GM19238 (cell line): ENCODE measurements around the gene DENND2C.
A peak's percentile ranks its signal among the peaks of the same experiment; 100 is the strongest.

ENCODE experiments used
- DNase-seq: peaks from one replicate; pipeline ENCODE4 v3.0.0; 2011; ENCODE audit warnings: low spot score; ENCODE audit not compliant: insufficient read length

DENND2C gene

DNA sequence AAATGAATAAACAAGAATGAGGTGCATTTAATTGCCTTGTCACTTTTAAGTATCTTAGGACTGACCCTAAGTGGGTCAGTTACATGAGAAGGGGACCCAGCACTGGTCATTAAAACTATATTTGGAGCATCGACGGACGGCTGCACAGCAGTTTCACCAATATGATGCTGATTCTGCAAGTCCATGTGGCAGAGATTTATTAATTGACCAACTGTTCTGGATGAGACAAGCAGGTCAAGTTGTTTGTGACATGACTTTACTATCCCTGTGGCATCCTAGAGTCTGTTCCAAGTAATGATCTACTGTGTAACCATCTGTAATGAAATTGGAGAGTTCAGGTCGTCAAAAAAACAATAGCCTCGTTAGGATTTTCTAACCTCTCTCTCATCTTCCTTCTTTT, 16.0 kb upstream of the DENND2C start:
- DNase-seq: no peak

DNA sequence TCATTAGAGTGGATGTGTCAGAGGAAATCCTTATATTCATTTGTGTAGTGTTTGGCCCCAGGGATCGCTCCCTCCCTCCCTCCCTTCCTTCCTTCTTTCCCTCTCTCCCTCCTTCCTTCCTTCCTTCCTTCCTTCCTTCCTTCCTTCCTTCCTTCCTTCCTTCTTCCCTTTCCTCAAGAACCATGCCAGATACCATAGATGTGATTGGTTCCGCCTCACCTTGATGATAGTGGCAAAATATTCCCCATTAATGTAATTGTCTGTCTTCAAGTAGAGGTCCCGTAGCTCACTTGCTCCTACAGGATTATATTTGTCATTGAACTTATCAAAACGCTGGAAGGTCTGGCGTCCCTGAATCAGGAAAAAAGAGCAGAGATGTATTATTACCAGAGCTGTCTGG, 7.8 kb upstream of the DENND2C start:
- no peak for DNase-seq

DNA sequence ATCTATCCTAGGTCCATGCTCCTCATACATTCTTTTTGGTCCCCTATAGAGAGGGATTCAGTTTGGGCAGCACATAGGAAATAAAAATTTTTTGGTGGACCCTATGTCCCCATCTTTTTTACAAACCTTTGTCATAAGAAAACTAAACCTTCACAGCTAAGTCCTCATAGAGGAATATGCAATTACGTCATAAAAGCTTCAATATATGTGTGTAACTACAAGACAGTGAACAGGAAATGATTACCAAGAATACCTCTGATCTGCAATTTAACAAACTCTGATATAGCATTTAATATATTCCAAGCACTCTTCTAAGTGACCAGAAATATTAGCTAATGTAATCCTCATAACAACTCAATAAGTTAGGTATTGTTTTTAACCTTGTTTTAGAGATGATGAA, 6.3 kb upstream of the DENND2C start:
- DNase-seq: no peak

DNA sequence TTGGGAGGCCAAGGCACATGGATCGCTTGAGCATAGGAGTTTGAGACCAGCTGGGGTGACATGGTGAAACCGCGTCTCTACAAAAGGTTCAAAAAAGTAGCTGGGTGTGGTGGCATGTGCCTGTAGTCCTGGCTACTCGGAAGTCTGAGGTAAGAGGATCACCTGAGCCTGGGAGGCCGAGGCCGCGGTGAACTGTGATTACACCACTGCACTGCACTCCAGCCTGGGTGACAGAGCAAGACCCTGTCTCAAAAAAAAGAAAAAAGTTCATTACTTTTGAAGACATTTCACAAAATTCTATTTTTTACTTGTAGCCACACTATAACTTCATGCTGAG, 2.1 kb upstream of the DENND2C start:
- DNase-seq: no peak

DNA sequence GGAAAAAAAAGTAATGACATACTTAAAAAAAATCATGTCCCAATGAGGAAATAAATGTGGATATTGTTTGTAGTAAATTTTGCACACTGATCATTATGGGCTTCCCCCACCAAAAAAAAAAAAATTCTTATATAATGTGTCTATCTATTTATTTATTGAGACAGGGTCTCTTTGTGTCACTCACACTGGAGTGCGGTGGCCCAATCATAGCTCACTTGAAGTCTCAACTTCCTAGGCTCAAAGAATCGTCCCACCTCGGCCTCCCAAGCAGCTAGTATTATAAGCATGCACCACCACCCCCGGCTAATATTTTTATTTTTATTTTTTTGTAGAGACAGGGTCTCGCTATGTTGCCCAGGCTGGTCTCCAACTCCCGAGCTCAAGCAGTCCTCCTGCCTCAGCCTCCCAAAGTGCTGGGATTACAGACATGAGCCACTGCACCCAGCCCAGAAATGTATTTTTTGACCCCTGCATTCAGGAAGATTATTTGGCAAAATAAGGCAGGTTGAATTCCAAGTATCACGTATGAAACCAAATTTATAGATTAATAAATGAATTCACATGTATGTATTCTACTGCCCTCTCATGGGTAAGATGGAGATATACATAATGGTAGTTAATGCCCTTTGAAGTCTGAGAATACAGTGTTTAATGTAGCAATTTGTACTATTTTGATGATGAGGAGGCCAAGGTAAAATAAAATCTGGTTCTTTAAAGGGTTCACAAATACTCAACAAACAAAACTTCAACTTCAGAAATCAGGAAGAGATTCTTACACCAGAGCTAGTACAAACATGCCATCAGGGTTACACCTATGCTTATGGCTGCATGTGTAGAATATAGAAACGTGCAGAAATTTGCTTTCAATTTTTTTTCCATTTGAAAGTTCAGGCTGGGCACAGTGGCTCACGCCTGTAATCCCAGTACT, 1.4 kb upstream of the DENND2C start:
- DNase-seq: no peak

DNA sequence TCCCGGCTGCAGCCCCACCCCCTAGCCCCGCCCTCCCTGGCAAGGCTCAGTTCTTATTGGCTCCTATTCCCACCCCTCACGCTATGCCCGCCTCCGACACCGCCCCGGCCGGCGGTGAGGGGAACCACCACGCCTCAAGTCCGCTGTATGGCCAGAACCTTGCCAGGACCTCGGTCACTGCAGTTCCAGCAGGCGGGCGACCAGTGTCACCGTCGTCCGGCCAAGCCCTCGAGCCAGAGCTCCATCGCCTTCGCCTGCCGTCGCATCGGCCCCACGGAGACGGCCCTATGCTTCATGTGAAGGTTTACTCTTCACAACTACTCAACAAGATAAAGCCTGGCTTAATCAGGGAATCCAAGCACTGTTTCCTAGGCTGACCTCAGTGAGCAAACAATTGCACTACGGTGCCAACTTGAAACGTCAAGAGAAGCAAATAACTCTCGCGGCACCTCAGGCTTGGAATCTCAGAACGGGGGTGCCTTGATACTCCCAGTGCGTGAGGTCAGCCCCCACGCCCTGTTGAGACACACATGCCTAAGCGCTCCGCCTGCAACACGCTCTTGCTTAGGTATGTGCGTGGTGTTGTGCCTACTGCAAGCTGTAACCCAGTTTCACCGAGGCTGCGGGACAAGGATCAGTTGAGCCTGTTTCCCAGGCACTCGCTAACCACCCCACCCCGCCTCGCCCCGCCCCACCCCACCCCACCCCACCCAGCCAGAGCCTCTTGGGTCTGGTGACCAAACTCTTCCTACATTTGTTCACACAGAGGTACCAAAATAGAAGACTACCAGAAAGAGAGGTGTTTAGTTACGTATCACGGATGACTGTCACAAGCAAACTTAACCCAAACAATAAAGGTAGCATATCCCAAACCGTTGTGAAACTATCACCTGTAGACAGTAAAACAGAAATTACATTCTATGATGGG, 498 bp upstream of the DENND2C start:
- DNase-seq: peak; percentile 77

DNA sequence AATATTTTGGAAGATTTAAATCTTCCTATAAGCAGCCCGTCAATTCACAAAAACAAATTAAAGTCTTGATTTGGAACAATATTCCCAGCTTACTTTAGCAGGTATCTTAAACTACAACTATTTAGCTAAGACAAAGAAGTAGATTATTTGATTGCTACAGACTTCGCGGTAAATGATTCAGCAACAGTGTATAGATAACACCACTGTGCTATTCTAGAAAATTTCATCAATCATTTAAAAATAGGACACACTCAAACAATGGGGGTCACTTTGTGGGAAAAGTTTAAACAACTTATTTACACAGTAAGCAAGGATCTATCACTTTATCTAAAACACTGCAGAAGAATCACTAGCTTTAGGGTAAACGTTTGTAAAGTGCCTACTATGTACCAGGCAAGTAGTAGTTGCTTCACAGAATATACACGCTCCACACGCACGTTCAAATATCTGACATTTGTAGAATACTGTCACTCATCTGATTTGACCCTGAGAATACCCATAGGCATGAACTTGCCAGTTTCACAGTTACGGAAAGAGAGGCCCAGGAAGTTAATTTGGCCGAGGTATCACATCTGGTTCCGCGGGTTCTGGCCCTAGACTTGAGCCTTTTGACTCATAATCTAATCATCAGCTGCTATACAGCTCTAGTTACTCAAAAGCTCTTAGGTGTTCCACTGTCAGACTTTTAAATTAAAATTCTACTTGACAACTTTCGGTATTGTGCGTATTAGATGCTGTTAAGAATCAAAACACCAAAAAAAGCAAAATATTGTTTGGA, 876 bp downstream of the DENND2C start:
- DNase-seq: no peak

DNA sequence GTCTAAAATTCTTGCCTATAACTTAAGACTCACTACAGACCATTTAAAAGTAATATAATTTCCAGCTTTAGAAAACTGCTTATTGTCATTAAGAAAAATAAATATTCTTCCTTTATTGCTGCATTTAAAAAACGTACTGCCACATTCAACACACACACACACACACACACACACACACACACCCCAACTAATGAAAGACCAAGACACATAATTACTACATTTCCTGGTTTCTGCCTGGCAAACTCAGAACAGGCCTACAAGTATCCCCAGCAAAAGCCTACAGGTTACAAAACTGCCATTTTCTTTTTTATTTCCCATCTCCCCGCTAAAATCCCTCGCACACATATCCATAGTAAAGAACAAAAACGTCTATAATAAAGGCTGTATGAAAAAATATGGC, 1.5 kb downstream of the DENND2C start:
- no peak for DNase-seq

DNA sequence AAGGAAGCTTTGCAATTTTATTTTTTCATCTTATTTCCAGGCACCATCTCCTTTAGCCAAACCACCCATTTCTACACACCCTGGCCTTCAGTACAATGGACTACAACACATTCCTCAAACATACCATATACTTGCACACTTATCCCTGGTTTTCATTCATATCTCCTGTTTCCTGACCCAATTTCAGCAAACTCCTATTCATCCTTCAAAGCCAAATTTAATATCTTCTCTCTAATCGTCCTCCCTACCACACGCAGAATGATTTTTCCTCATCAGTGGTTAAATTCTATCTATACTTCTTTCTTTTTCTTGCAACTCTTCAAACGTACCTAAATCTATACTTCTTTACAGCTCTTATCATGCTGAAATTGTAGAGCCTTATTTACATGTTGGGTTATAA, 2.9 kb downstream of the DENND2C start:
- DNase-seq: no peak

DNA sequence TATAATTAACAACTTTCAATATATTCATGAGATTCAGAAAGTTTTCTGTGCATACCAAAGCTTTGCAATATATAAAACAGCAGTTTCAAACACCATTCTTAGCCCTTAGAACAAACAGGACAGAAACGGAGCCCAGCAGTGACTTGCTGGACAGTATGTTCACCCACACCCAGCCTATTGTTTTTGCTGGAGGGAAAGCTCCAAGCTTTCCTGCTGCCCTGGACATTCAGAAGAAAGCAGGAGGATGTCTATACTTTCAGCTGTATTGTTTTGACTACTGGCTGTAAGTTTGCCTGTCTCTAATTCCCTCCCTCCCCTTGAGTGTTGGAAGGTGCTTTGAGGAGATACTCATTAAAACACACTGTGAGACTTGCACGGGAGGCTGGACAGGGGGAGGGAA, 9.6 kb downstream of the DENND2C start:
- no peak for DNase-seq

DNA sequence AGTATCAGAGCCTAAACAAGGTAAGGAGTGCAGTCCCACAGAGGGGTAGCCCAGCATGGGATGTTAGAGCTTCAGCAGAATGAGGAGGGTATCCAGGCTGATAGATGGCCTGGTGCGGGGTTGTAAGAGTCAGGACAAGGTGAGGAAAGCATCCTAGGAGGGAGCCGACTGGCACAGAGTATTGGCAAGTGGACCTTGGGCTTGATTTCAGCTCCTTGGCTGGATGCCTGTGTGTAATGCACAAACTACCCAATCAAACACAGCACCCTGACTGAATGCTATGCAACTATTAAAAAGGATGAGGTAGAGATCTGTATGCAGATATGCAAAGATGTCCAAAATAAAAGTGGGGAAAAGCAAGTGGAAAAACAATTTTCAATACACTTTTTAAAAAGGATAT, 18.0 kb downstream of the DENND2C start:
- no peak for DNase-seq

DNA sequence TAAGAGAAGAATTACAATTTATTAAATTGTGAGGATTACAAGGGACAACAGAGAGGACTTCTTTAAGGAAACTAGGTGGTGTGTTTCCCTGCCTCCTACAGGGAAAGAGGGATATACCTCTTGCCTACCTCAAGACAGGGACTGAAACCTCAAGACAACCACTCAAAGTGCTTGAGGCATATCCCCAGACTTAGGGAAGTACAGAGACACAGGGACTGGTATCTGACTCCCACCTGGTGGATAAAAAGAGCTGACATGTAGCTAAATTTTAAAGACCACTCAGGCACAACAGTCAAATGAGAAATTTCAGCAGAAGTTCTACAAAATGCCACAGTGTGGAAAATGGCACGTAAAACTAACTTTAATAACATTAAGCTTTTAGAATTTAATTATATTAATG, 21.3 kb downstream of the DENND2C start:
- no peak for DNase-seq

DNA sequence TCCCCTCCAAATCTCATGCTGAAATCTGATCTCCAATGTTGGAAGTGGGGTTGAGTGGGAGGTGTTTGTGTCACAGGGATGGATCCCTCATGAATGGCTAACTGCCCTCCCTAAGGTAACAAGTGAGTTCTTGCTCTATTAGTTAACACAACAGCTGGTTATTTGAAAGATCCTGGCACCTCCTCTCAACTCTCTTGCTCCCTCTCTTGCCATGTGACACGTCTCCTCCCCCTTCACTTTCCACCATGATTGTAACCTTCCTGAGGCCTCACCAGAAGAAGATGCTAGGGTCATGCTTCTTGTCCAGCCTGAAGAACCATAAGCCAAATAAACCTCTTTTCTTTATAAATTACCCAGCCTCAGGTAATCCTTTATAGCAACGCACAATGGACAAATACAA, 28.5 kb downstream of the DENND2C start:
- no peak for DNase-seq

DNA sequence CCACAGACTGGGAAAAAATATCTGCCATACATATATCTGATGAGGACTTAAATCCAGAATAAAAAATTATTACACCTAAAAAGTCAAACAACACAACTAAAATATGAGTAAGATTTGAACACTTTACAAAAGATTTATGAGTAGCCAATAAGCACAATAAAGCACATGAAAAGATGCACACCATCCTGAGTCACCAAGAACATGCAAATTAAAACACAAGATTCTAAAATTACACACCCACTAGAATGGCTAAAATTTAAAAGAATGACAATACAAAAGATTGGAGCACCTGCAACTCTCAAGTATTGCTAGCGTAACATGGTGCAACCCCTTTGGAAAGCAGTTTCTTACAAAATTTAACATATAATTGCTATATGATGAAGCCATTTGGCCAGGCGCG, 30.9 kb downstream of the DENND2C start:
- no peak for DNase-seq

DNA sequence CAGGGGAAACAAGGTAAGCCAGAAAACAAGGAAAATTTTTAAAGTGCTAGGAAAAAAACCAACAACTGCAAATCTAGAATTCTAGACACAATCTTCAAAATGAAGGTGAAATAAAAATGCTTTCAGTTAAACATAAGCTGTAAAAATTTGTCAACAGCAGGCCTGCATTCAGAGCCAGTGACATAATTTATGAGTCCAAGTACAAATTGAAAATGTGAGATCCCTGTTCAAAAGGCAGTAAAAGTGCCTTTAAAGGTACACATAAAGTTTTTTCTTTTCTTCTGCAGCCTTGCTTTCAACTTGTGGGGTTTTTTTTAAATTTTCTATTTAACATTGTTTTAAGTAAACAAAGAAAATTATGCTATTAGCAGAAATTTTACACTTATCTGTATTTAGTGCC, 37.4 kb downstream of the DENND2C start:
- no peak for DNase-seq

DNA sequence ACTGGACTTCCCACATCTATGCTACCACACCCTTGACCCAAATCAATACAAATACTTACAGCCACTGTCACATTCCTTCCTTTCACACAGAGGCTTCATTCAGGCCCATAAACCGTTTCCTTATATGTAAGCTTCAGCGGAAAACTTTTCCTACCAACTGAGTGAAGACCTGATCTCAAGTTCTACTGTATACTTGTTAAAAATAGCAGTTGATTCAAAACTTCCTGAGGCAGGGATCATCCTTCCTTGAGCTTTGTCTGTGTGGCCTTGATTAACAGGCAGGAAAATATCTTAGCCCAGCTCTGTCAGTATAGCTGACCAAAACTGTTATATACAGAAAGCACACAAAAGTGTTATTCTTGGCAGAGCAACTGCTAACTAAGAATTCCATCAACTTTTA, 42.7 kb downstream of the DENND2C start:
- DNase-seq: no peak

DNA sequence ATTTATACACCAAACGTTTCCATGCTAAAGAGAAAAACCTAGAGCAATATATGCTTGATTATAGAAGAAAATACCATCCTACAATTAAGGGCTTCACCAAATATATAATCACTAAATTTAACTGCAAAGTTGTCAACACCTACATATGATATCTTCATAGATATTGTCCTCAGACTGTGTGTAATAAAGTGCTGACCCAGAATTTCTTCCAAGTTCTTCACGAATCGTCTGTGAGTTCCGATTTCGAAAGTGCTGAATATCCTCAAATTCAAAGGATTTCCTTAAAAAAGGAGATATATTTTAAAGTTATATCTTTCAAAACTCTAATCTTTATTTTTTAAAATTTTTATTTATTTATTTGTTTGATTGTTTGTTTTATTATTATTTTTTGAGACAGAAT, 46.5 kb downstream of the DENND2C start:
- no peak for DNase-seq

DNA sequence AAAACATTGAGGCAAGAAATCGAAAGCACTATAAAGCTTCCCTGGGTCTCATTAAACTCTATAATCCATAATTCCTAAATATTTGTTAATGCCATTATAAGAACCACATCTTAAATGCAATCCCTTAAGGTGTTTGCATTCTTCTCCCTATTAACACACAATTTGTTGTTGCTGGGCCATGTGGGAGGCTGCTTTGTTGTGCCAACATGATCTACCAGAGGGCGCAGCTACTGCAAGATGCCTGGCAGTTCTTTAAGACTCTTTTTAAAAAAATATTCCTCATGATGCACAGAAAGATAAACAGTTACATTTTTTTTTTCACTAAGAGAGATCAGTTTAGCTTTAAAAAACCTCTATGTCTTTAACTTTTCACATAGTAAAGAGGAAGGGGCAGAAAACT, 49.4 kb downstream of the DENND2C start:
- no peak for DNase-seq

DNA sequence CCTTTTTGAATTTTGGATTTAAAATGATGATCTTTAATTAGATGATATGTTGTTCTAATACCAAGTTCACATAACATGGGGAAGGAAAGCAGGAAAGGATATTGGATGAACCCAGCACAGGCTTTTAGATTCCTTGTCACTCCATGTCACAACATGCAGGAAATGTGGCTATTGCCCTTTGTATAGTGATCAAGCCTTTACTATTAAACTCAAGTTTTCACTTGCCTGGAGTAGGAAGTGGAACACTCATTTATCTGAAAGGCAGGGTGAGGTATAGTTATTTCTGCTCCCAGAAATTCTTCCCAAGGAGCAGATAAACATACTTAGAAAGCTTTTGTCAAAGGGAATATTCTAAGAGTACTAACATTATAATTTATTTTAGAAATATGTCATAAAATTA, 51.2 kb downstream of the DENND2C start:
- DNase-seq: no peak

DNA sequence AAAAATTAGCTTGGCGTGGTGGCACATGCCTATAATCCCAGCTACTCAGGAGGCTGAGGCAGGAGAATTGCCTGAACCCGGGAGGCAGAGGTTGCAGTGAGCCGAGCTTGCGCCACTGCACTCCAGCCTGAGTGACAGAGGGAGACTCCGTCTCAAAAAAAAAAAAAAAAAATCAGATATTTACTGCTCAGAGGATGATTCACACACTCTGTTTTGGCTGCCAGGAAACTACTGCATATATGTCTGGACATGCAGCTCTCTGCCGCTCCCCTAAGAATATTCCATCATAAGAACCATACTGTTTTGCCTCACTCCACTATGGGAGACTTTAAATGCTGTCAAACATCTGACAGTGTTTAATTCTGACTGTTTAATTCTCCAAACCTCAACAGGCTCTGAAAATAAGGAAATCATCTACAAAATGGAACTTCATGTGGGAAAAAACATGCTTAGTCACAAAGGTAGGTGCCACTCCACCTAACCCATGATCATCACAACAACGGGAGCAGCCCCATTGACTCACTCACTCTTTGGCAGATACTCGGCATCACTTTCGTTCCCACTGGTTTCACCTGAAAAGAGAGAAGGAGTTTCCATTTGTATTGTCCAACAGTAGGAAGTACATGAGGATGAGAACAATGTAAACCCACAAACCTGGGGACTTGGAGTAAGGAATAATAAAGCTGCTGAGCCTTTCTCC, 59.2 kb downstream of the DENND2C start:
- DNase-seq: no peak

DNA sequence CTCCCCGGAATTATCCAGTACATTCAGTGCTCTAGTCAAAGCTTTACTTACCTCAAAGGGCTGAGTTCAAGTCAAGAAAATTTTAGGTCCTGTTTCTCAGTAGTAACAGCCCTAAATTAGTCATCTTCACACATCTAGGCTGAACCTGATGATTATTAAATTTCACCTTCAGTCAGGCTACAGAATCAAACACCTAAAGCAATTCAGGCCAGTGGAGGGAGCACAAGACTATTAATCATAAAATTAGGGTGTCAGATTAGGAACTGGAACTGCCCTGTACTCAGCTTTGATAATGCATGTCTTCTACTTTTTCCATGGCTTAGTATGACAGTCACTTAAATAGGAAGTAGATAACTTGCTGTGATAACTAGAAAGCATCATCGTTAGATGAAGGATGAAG, 60.0 kb downstream of the DENND2C start:
- DNase-seq: no peak
